Measurements from ENCODE around the gene PRR14L.
"Not testable (repeated sequence)": the region's sequence is repeated elsewhere in the genome, so short reads cannot be mapped to it uniquely, and the experiment has no call there.

PRR14L gene

GRCh38 chr22:31739795-31740201 is 10.1 kb downstream of the PRR14L start:
- DNase-seq: no peak

- no peak for DNase-seq
These were observed 11.4 kb downstream of the PRR14L start for GRCh38 chr22:31738566-31738965.

GRCh38 chr22:31737932-31738331 is 12.0 kb downstream of the PRR14L start:
- no peak for DNase-seq

- no peak for DNase-seq
These were observed 13.5 kb downstream of the PRR14L start for GRCh38 chr22:31736458-31736857.

- no peak for DNase-seq
These were observed 15.4 kb downstream of the PRR14L start for GRCh38 chr22:31734512-31734911.

- no peak for DNase-seq
These were observed 16.3 kb downstream of the PRR14L start for GRCh38 chr22:31733580-31734079.

- no peak for DNase-seq
These were observed 17.7 kb downstream of the PRR14L start for GRCh38 chr22:31732089-31732829.

- DNase-seq: no peak
These were observed 19.6 kb downstream of the PRR14L start for GRCh38 chr22:31730344-31730711.

GRCh38 chr22:31728857-31729256 is 21.1 kb downstream of the PRR14L start:
- peak; percentile 9 for DNase-seq

GRCh38 chr22:31726692-31727091 is 23.2 kb downstream of the PRR14L start:
- DNase-seq: no peak

- DNase-seq: no peak
These were observed 26.2 kb downstream of the PRR14L start for GRCh38 chr22:31723723-31724122.

GRCh38 chr22:31719850-31720471 is 30.0 kb downstream of the PRR14L start:
- DNase-seq: no peak

GRCh38 chr22:31715147-31715778 is 34.7 kb downstream of the PRR14L start:
- DNase-seq: no peak

- DNase-seq: peak; percentile 55
These were observed 38.7 kb downstream of the PRR14L start for GRCh38 chr22:31711226-31711625.

- DNase-seq: no peak
These were observed 42.4 kb downstream of the PRR14L start for GRCh38 chr22:31707519-31707918.

- DNase-seq: no peak
These were observed 54.5 kb downstream of the PRR14L start for GRCh38 chr22:31695423-31695822.

GRCh38 chr22:31694046-31694445 is 55.9 kb downstream of the PRR14L start:
- DNase-seq: not testable (repeated sequence)

GRCh38 chr22:31692186-31692886 is 57.6 kb downstream of the PRR14L start:
- DNase-seq: peak; percentile 80

GRCh38 chr22:31691408-31691807 is 58.5 kb downstream of the PRR14L start:
- DNase-seq: no peak

GRCh38 chr22:31683181-31684105 is 66.5 kb downstream of the PRR14L start:
- DNase-seq: no peak

- DNase-seq: no peak
These were observed 67.2 kb downstream of the PRR14L start for GRCh38 chr22:31682751-31683150.
